Keratinocyte (primary cell): ENCODE results near the gene SMAD7.

Experiments
- CTCF ChIP-seq, 3 experiments: IDR thresholded peaks in 1 of 3; conservative IDR thresholded peaks in 1 of 3; optimal IDR thresholded peaks in 1 of 3; 2 replicates in 2 of 3; 3 replicates in 1 of 3; pipeline versions ENCODE3 to v1.5.1; 2011; ENCODE audit warnings: low read length in 3 of 3, mild to moderate bottlenecking in 3 of 3, moderate library complexity in 2 of 3, control low read depth in 1 of 3, inconsistent platforms in 1 of 3; ENCODE audit not compliant: insufficient read depth in 2 of 3; ENCODE audit errors: extremely low read depth in 1 of 3
- EZH2 ChIP-seq: IDR thresholded peaks from one replicate; pipeline ENCODE4 v1.6.1; 2012; ENCODE audit warnings: inconsistent platforms, mild to moderate bottlenecking, low read length, moderate library complexity

DNA sequence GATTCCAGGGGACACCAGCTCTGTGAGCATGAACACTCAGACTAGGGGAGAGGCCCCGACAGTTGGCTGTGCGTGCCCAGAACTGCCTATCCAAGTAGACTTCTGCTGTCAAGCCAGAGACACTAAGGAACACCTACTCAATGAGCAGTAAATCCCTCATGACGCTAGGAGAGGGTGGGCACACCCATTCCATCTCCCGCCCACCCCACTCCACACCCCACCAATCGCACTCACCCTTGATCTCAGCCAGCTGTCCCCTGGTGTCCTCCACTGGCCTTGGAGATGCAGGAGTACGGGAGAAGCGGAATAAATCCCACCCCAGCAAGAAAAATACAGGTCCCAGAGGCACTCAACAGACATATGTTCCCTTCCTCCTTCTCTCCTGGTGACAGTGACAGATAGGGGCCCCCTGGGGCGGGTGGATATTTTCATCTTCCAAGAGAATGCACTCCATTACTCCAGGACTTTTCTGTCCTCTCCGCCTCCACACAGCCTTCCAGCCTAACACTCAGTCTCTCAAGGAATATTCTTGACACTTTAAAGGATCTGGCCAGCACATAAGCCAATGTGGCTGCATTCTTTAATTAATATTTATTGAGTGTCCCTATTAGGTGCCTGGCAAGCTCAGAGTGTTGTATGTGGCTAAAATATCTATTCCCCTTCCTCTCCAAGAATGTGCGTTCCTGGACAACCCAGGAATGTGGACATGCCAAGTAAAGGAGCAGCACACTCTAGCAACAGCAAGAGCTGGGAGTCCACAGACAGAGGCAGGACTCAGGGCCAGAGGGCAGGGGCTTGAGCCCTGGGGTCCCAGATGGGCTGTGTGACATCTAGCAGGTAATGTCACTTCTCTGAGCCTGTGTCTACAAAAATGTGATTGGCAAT, 13.1 kb upstream of the SMAD7 start:
- TF ChIP-seq EZH2 (no peak), CTCF (optimal IDR thresholded peaks at IDR 0.05 in 1 of 3, IDR thresholded peaks at IDR 0.05 in 1 of 3, conservative IDR thresholded peaks at IDR 0.05 in 1 of 3; ENCODE audit: extremely low read depth in 1 of 3, insufficient read depth in 2 of 3, low read length in 3 of 3) (no peak)
